ENCODE results near the gene SCNN1A. TPM values are rescaled to one million over a fixed set of nuclear protein-coding genes. Genes with fewer than 3 reads are reported as not detected.
"Not testable (repeated sequence)": the region's sequence is repeated elsewhere in the genome, so short reads cannot be mapped to it uniquely, and the experiment has no call there.

The SCNN1A gene
- total RNA-seq, 2 experiments from 2014 or later, result 1.4 to 1.5 TPM

DNA sequence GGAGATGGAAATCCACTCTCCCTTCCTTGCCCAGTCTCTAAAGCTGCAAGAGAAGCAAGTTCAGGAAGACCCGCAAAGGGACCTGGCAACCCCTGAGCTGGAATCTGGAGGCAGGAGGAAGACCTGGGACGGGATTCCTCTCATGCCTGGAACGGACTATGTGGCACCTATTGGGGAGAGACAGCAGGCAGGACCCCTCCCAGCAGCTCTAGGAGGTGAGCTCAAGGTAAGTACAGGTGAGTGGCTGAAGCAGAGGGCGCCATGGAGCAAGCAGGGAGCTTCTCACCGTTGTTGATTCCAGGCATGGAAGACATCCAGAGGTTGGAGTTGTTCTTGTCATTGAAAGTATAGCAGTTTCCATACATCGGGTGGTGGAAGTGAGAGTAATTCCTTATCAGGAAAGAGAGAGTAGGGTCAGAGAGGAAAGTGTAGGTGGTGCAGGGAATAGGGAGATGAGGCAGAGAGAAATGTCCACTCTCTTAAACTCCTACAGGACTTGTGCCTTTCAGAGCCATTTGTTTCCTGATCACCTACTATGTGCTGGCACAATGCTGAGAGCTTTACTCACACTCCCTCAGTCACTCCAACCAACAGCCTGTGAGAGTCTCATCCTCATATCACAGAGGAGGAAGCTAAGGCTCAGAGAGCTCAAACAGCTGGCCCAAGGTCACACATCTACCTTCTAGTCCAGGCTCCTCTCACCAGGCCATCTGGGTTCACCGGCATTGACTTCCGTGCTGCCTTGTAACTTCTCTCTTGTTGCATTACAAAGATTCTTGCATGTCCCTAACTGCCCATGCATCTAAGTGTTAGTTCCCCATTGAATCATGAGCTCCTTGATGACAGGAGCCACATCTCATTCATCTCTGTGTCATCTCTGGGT is 19.6 kb downstream of the SCNN1A start:
- ChIA-PET POLR2A (interaction anchor here (0.6 kb wide), 1 partner anchor 47 kb away, joined by 5 read pairs; no protein-coding TSS in a partner anchor), CTCF (interaction anchor here (0.8 to 1.0 kb wide), 2 partner anchors 12 to 19 kb away, joined by 3 read pairs; no protein-coding TSS in a partner anchor)

DNA sequence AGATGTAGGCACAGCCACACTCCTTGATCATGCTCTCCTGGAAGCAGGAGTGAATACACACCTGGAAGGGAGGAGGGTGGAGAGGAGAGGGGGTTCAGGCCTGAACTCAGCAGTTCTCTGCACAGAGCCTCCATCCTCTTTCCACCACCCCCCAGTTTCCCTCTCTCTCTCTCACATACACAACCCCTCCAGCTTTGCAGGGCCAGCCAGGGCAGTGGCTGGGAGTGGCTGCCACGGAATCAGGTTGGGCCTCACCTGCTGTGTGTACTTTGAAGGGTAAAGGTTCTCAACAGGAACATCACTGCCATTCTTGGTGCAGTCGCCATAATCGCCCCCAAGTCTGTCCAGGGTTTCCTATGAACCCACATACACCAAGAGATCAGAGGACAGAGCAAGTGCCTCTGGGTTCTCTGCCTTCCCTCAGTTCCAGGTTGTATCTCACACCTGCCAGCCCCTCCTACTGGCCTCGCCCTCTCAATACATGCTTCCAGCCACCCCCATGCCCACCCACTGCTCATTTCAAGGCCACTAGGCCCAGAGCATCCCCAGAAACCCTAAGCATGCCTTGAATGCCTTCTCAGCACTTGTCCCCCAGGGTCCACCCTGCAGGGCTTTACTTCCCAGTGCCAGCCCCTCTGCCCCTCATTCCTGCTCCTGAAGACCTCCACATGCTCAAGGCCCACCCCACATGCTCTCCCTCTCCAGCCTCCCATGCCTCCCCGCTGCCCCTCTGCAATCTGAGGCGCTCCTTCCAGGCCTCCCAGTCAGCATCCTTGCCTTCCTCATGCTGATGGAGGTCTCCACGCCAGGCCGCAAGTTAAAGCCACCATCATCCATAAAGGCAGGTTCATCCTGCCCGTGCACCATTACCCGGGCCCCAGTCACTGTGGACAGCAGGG is 20.6 kb downstream of the SCNN1A start:
- POLR2A ChIA-PET, result no interaction called here

DNA sequence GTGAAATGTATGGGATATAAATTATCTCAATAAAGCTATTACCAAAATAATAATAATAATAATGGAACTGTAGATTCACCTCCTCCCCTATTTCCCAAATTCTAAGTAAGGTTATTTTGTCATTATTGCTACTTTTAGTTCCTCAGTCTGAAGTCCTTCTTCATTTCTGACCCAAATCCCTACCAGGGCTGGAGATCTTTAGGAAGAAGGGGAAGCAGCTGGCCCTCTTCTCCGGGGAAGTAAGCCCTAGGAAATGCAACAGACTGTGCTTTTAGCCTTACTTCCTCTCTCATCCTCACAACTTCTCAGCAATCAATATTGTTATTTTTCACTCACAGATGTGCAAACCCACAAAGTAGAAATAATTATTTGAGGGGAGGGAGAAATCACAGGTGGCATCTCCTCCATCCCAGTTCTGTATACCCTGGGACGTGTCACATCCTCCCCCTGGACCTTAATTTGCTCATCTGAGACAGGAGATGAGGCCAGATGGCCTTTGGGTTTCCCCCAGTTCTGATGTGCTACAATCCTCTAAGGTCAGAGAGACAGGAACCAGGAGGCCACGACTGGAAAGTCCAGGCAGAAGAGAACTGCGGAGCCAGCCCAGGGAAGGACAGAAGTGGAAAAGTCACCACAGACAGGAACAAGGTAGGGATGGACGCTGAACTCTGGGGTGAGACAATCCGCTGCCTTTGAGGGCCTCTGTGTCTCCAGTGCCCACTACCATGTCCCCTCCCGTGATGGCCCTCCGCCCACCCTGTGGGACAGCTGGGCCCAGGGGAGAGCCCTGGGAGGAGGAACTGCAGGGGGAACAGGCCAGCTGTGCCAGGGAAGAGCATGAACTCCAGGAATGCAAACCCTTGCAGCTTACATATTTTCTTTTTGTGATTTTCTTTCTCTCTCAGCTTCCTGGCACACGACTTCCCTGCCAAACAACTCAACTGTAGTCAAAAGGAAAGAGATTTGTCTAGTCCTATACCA is 22.9 kb downstream of the SCNN1A start:
- POLR2A ChIA-PET, result no interaction called here
- CTCF ChIA-PET, result interaction anchor here (1.4 kb wide), 1 partner anchor 15 kb away, joined by 4 read pairs; no protein-coding TSS in a partner anchor

More for the DNA sequence above, 20.6 kb downstream of the SCNN1A start:
- CTCF ChIA-PET, result interaction anchor here (0.8 to 1.0 kb wide), 2 partner anchors 13 to 18 kb away, joined by 3 read pairs; no protein-coding TSS in a partner anchor

DNA sequence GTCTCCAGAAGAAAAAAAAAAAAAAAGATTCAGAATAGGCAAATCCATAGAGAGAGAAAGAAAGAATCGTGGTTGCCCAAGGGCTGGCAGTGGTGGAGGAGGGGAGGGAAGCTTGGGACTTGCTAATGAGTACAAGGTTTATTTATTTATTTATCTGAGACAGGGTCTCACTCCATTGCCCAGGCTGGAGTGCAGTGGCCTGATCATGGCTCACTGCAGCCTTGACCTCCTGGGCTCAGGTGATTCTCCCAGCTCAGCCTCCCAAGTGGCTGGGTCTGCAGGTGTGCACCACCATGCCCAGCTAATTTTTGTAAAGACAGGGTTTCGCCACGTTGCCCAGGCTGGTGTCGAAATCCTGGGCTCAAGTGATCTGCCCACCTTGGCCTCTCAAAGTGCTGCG is 23.7 kb downstream of the SCNN1A start:
- CTCF ChIA-PET, result interaction anchor here (1.4 kb wide), 1 partner anchor 16 kb away, joined by 4 read pairs; no protein-coding TSS in a partner anchor
- POLR2A ChIA-PET, result interaction anchor here (0.5 kb wide), 1 partner anchor 31 kb away, joined by 3 read pairs; no protein-coding TSS in a partner anchor

DNA sequence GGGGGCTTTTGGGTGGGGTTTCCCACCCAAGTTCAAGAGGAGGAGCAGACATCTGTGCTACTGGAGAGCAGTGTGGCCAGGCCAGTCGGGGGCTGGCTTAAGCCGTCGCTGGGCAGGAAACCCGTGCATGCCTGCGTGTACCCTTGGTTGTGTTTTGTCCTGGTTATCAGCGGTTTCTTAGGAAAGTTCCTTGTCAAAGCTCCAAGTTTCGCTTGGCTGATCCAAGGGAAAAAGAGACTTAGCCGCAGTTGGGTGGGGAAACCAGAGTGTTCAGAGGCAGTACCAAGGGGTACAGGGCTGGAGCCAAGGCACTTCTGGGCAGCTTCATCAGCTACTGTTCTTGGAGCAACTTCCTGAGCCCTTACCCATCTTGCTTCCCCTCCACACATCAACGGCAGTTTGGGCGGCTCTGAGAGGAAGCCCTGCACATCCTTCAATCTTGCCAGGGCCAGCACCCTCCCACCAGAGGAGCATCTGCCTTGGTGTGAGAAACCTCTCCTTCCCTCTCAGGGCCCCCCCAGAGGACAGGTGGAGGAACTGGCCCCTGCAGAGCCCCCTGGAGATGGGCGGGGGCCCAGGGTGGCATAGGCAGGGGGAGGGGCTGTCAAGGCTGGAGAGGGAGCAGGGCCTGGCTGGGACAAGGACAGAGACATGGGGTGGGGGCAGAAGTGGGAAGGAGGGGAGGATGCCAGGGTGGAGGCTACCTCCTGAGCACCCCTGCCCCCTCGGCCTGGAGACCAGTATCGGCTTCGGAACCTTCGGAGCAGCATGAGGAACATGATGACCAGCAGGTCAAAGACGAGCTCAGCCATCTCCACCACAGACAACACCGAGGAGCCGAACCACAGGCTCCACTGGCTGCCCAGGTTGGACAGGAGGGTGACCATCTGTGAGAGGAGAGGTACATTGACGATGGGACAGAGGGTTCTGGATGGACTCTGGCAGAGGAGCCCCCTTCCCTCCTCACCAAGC is 27.7 kb downstream of the SCNN1A start:
- CTCF ChIA-PET, result interaction anchor here (0.8 to 1.0 kb wide), 2 partner anchors 15 to 39 kb away, joined by 3 read pairs; no protein-coding TSS in a partner anchor
- POLR2A ChIA-PET, result no interaction called here

DNA sequence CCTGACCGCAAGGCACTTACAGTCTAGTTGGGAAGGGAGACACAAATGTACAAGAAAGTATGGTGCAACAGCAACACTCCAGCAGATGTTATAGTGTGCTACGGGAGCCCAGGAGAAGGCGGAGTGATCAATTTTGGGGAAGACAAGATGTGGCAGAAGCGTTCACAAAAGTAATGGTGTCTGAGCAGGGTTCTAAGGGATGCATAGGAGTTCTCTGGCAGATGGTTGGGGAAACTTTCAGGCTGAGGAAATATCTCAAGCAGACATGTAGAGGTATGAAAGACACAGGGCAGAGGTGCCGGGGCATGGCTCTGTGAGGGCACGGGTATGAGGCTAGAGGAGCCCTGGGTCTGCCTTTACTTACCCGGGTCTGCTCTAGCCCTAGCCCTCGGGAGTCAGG is 28.4 kb downstream of the SCNN1A start:
- ChIA-PET POLR2A (no interaction called here), CTCF (no interaction called here)

DNA sequence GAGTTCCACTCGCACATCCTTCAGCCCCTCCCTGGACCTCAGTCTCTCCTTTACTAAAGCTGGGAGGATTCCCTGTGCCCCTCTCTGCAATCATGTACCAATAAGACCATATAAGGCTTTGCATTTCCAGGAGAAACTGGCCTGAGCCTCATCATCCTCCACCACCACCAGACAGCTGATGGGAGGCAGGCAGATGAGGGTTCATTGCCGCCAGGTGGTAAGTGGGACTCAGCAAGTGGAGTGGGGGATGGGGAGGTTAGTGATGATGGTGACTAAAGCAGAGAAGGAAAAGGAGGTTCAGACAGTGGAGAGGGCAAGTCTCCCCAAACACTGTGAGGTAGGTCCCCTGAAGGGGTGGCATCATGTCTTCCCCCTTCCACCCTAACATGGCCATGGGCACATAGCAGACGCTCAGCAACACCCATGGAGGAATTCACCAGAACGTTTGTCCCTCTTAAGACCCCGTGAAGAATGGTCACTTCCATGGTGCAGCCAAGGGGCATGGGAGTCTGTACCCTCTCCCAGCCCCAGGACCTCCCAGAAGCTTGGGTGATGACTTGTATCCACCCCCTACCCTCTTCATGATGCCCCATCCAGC is 29.0 kb downstream of the SCNN1A start:
- ChIA-PET POLR2A (interaction anchor here (0.5 to 1.0 kb wide), 2 partner anchors 13 to 353 kb away, joined by 3 read pairs; no protein-coding TSS in a partner anchor), CTCF (interaction anchor here (1.2 to 1.3 kb wide), 2 partner anchors 10 to 186 kb away, joined by 3 read pairs; no protein-coding TSS in a partner anchor)

DNA sequence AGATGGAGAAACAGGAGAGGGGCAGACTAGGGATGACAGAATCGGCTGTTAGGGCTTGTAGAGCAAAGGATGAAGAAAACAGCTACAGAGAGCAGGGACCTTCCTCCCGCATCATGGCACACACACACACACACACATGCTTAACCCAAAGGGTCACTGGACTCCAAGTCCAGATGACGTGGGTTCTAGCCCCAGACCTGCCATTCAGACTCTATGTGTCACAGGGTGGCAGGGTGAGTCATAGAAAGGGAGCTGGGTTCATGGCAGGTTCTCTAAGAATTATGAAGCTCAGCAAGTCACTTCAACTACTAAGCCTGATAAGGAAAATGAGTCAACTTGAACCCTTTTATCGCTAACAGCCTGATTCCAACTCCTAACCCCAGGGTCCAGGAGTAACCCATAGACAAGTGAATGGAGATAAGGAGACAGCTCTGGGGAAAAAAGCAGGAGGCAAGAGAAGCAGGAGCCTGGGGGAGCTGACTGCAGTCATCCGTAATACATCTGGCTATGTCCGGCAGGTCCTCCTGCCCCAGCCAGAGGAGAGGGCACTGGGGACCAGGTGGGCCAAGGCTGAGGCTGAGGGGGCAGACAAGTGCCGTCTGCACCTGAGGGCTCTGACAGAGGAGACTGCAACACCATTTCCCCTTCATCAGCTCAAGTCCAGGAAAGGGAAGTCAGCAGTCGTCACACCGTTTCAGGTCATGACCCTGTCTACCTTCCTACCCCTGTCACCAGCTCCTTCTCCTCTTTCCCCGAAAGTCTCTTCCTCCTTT is 29.9 kb downstream of the SCNN1A start:
- POLR2A ChIA-PET, result interaction anchor here (0.5 to 1.2 kb wide), 4 partner anchors 9 to 189 kb away, joined by 3 to 5 read pairs (median 3); partner anchors contain the start of gene GAPDH
- CTCF ChIA-PET, result interaction anchor here (1.0 to 1.3 kb wide), 5 partner anchors 9 to 187 kb away, joined by 3 to 5 read pairs (median 3); no protein-coding TSS in a partner anchor

DNA sequence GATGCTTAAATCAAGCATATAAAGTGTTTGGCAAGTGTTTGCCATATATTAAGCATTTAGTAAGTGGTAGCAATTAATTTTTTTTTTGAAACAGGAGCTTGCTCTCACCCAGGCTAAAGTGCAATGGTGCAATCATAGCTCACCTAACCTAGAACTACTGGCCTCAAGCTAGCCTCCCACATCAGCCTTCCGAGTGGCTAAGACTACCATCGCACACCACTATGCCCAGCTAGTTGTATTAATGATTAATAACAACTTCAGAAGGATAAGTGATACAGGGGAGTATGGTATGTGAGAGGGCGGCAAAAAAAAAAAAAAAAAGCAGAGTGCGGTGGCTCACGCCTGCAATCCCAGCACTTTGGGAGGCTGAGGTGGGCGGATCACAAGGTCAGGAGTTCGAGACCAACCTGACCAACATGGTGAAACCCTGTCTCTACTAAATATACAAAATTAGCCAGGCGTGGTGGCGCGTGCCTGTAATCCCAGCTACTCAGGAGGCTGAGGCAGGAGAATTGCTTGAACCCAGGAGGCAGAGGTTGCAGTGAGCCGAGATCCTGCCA is 31.2 kb downstream of the SCNN1A start:
- POLR2A ChIA-PET, result not testable (repeated sequence)
- CTCF ChIA-PET, result interaction anchor here (0.8 to 1.3 kb wide), 4 partner anchors 9 to 121 kb away, joined by 3 read pairs; no protein-coding TSS in a partner anchor

DNA sequence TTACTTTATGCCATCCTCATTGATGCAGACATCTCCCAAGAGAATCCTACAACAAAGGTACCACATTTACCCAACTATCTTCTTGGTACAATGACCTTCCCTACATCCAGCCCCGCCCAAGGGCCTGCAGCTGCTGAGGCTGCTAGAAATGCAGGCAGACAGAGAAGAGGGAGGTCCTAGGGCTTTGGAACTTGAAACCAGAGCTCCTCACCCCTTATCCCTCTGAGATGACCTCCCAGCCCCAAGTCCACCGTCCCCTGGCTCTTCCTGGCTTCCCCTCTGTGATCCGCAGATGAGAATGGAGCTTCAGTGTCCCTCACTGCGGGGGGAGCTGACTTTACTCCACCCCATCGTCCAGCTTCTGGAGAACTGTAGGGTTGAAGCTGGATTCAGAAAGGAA is 31.8 kb downstream of the SCNN1A start:
- ChIA-PET POLR2A (no interaction called here), CTCF (interaction anchor here (0.8 to 1.3 kb wide), 4 partner anchors 9 to 122 kb away, joined by 3 read pairs; no protein-coding TSS in a partner anchor)

DNA sequence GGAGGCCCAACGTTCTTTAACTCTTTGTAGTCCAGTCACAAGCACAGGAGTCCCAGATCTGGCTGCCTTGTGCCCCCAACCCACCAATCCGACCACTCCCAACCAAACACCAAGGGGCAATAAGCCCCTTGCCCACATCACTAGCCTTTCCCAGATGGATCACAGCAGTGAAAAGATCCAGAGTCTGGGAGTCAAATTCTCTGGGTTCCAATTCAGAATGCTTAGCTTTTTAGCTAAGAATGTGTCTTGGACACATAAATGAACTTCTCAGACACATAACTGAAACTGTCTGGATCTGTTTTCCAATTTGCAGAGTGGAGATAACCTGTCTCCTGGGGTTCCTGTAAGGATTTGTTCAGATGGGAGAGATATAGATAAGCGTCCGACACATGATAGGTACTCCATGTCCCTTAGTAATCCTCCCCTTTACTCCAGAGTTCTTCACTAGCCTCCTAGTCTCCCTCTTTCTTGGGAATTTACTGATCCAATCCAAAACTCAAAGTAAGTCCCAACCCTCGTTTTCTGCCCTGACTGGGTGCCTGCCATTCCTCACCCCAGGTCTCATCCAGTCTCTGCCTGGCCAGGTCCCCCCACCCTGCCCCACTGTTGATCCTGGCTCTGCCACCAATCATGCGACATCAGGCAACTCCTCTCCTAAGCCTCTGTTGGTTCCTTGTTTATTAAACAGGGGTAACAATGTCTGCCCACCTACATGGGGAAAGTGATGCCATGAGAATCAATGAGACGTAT is 33.0 kb downstream of the SCNN1A start:
- CTCF ChIA-PET, result interaction anchor here (0.9 to 1.5 kb wide), 2 partner anchors 16 to 21 kb away, joined by 5 read pairs; no protein-coding TSS in a partner anchor
- POLR2A ChIA-PET, result interaction anchor here (0.6 kb wide), 1 partner anchor 120 kb away, joined by 4 read pairs; no protein-coding TSS in a partner anchor

DNA sequence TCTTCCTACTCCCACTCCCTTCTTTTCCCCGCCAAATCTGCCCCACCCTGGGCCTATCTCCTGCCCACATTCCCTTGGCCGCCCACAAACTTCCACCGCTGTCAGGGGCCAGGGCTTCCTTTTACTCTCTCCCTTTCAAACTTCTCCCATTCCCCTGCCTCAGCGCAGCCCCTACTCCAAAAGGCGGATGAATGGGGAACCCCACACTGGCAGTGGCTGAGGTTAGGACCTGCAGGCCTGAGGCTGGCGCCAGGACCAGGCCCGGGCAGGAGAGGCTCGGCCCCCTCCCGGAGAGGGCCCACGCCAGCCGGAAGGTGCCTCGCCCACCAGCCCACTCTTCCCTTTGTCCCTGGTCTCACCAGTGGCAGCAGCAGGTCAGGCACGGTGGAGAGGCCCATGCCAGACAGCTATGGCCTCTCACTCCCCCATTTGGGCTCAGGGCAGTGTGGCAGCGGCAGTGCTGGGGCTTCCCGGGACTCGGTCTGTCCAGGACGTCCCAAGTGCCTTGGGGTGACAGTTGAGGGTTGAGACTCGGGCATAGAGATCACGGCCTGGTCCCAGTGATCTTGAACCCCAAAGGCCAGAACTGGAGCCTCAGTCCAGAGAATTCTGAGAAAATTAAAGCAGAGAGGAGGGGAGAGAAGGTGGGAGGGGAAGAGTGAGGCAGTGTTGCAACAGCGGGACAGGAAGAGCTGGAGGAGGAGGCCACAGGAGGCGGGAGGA is 33.8 kb downstream of the SCNN1A start, which contains the start of gene TNFRSF1A:
Gene TNFRSF1A, minus strand, starts transcription at position 660 of the 723 bp plus-strand sequence. Its CDS starts 262 bp downstream, at position 398.
- CTCF ChIA-PET, result interaction anchor here (0.9 to 1.5 kb wide), 2 partner anchors 17 to 22 kb away, joined by 5 read pairs; no protein-coding TSS in a partner anchor
- POLR2A ChIA-PET, result interaction anchor here (0.6 kb wide), 1 partner anchor 120 kb away, joined by 4 read pairs; no protein-coding TSS in a partner anchor

DNA sequence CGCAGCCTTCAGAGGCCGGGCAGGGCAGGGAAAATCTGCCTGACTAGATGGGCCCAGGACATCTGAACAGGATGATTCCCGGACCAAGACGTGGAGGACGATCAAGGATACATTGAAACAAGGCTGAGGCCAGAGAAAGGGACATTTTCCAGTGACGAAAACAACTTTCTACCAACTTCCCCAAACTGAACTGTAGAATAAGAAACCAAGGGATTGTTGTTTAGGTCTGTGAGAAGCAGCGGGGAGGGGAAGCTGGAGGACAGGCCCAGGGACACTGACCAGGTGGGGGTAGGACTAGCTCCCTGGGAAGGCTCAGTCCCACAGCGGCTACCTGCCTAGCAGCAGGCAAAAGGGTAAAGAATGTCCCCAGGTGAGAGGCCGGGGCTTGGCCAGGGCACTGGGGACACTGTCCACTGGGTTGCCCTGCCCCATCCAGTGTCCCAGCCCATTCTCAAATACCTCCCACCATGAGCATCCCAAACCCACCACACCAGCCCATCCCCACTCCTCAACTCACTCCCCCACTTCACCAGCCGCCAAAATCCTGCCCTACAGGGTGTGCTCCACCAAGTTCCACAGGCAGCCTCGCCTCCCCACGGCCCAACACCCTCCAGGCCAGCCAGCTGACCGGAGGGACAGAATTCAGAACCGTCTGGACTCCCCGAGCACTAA is 34.5 kb downstream of the SCNN1A start:
- ChIA-PET CTCF (interaction anchor here (0.7 to 1.5 kb wide), 2 partner anchors 9 to 22 kb away, joined by 3 to 5 read pairs; no protein-coding TSS in a partner anchor), POLR2A (interaction anchor here (1.8 kb wide), 1 partner anchor 193 kb away, joined by 4 read pairs; the partner anchor contains the start of gene GAPDH)
